ENCODE measurements around the gene NUDT19. TPM values are rescaled to one million over a fixed set of nuclear protein-coding genes. Genes with fewer than 3 reads are reported as not detected.

The NUDT19 gene
- total RNA-seq, 1 experiment from 2014 or later, result 22.1 TPM

- H3K9ac ChIP-seq (ENCODE audit: low read length), result no peak overlapping the region
- H2AFZ ChIP-seq (ENCODE audit: low read depth, low read length, poor library complexity, severe bottlenecking), result no peak overlapping the region
- peaks cover 70% of the 10 kb centered on the region for H3K79me2 ChIP-seq (ENCODE audit: insufficient read depth, low read length)
- H4K20me1 ChIP-seq (ENCODE audit: insufficient read depth), result peaks cover 6% of the 10 kb centered on the region
- no peaks in the 10 kb centered on the region for H3K4me1 ChIP-seq (ENCODE audit: control insufficient read depth in 1 of 2, insufficient read depth in 2 of 2, low read length in 2 of 2)
- no peaks in the 10 kb centered on the region for H3K27me3 ChIP-seq (ENCODE audit: insufficient read depth, low read length)
- ChIA-PET CTCF (no interaction called here), RAD21 (ENCODE audit: low non-redundant PET in 1 of 2, low total read pairs in 2 of 2, uncharacterized antibody in 2 of 2, unreplicated experiment in 2 of 2) (no interaction called here), POLR2A (no interaction called here)
- no peaks in the 10 kb centered on the region for H3K9me3 ChIP-seq (ENCODE audit: control insufficient read depth in 1 of 2, insufficient read depth in 1 of 2, low read depth in 1 of 2, low read length in 2 of 2)
- no peaks in the 10 kb centered on the region for H3K9me2 ChIP-seq (ENCODE audit: insufficient read depth)
- no TSS peak for BruUV-seq (replicated peaks)
- ATAC-seq, result no peak
- no peak for DNase-seq (ENCODE audit: low read depth, low spot score)
- TF ChIP-seq CTCF (IDR thresholded peaks at IDR 0.05 in 2 of 3, conservative IDR thresholded peaks at IDR 0.05 in 1 of 3; ENCODE audit: borderline replicate concordance in 1 of 3, insufficient read depth in 1 of 3, low read depth in 2 of 3, low read length in 2 of 3) (no peak), EZH2phosphoT487 (IDR thresholded peaks at IDR 0.05; ENCODE audit: borderline replicate concordance) (no peak), EZH2 (IDR thresholded peaks at IDR 0.05) (no peak), ZBTB33 (IDR thresholded peaks at IDR 0.05; ENCODE audit: extremely low read depth, insufficient replicate concordance, low read length) (no peak), ELF1 (IDR thresholded peaks at IDR 0.05; ENCODE audit: borderline replicate concordance, low read depth) (no peak), CBX3 (IDR thresholded peaks at IDR 0.05; ENCODE audit: low read depth) (no peak), ZNF274 (IDR thresholded peaks at IDR 0.05; ENCODE audit: low read depth, low read length) (no peak), ATF3 (IDR thresholded peaks at IDR 0.05) (no peak), YY1 (IDR thresholded peaks at IDR 0.05; ENCODE audit: extremely low read depth, insufficient replicate concordance, low read depth, low read length) (no peak), ZFX (IDR thresholded peaks at IDR 0.05) (no peak), CEBPB (IDR thresholded peaks at IDR 0.05; ENCODE audit: low read depth) (no peak), POLR2AphosphoS5 (IDR thresholded peaks at IDR 0.05; ENCODE audit: low read depth, low read length) (no peak), JUND (IDR thresholded peaks at IDR 0.05) (no peak)
- peaks cover 4 to 7% of the 10 kb centered on the region in 2 experiments; a peak in 2 of 4 replicates for H3K36me3 ChIP-seq (ENCODE audit: control insufficient read depth in 1 of 2, insufficient read depth in 2 of 2, low read length in 2 of 2)
- no peak overlapping the region for H3K4me2 ChIP-seq (ENCODE audit: low read length)
- no peak overlapping the region for H3K4me3 ChIP-seq (replicated peaks in 1 of 2; ENCODE audit: low read depth in 1 of 2, low read length in 2 of 2)
- intact Hi-C loops (cut with micrococcal nuclease), result no loop called here
- H3K27ac ChIP-seq (ENCODE audit: low read depth, low read length), result no peak overlapping the region
Measured at GRCh38 chr19:32661318-32661717, 30.3 kb upstream of the NUDT19 start.
